Heart left ventricle (tissue), 13 donors: ENCODE results near the gene KCNE2.

ENCODE experiments used
- POLR2A ChIP-seq, 2 donors: fragments of 450-650 bp; IDR thresholded peaks; one replicate each; pipeline ENCODE4 v1.6.1; 2017; ENCODE audit warnings: antibody characterized with exemption in 2 of 2, mild to moderate bottlenecking in 2 of 2, moderate library complexity in 2 of 2
- TF ChIP-seq, protein P1 (sequence below), 12 donors: fragments of 200-600 bp; sonication (generic) in 4 of 12; IDR thresholded peaks; one replicate each; pipeline versions ENCODE4 v1.5.0 to v1.8.0; 2018 to 2022; ENCODE audit warnings: antibody characterized with exemption in 12 of 12, mild to moderate bottlenecking in 5 of 12
- donor health status: ischemic (EF 13 %, LVEDD 7.1; RV severe dilation, severe dysfunction).
- donor health status: DM: no; HTN: yes; CAD: no.
- donor health status: DM: no; HTN: no; CAD: no.
- donor health status: ischemic (EF 25% LVEDD 6.9; RV normal size, moderate dysfunction).
- donor health status: ischemic (EF 25% LVEDD 5.7; RV mildly dilated, moderate dysfunction).
- donor health status: ischemic (EF 35%, LVEDD 5.7; RV mildly dilated, moderate dysfunction).
- donor health status: nonischemic (EF 11% LVEDD 7.7; RV severe dilation, severe dysfunction).
- donor health status: DM: yes; HTN: yes; CAD: no.
- donor health status: PGD.
- donor health status: ischemic (EF 29% LVEDD 5.4; RV normal size, mild dysfunction).
- donor health status: nonischemic (EF 23%, LVEDD 6.1; RV moderate dilation, normal function).

DNA sequence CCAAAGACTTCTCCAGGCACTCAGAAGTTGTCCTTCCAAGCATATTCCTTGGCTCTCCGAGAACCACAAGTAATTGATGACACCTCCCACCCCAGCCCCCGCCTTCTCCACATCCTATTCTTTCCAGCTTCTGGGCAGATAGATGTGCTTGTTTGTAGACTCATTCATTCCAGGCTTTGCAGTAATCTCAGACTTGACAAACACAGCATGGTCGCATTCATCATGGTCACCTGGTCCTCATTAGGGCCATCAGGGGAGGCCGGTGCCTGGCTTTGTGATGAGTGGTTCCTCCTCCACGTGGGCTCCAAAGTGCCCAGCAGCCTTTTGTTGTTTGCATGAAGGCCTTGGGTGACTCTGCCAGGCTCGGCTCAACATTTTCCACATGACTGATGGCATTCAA lies 28.5 kb upstream of the KCNE2 start:
- TF ChIP-seq POLR2A (IDR thresholded peaks at IDR 0.05): no peak
- TF ChIP-seq, protein P1, sequence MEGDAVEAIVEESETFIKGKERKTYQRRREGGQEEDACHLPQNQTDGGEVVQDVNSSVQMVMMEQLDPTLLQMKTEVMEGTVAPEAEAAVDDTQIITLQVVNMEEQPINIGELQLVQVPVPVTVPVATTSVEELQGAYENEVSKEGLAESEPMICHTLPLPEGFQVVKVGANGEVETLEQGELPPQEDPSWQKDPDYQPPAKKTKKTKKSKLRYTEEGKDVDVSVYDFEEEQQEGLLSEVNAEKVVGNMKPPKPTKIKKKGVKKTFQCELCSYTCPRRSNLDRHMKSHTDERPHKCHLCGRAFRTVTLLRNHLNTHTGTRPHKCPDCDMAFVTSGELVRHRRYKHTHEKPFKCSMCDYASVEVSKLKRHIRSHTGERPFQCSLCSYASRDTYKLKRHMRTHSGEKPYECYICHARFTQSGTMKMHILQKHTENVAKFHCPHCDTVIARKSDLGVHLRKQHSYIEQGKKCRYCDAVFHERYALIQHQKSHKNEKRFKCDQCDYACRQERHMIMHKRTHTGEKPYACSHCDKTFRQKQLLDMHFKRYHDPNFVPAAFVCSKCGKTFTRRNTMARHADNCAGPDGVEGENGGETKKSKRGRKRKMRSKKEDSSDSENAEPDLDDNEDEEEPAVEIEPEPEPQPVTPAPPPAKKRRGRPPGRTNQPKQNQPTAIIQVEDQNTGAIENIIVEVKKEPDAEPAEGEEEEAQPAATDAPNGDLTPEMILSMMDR (IDR thresholded peaks at IDR 0.05): no peak
